NCI-H748 treated with DMSO at 0.1 percent for 48 hours (cell line): ENCODE results near the gene HIVEP3.
A peak's percentile ranks its signal among the peaks of the same experiment; 100 is the strongest.

Source experiments
- DNase-seq: peaks from one replicate; lab custom pipeline; 2025; lab: John Stamatoyannopoulos, UW

The HIVEP3 gene

GRCh38 chr1:41920658-41921057 lies 1.9 kb upstream of the HIVEP3 start:
- DNase-seq: no peak

- peak; percentile 100 for DNase-seq
These were observed 1.2 kb upstream of the HIVEP3 start for GRCh38 chr1:41919764-41920397.

- DNase-seq: peak; percentile 98
These were observed 409 bp upstream of the HIVEP3 start for GRCh38 chr1:41919131-41919530.

GRCh38 chr1:41917835-41918449 lies 780 bp downstream of the HIVEP3 start:
- DNase-seq: peak; percentile 99

GRCh38 chr1:41917076-41917475 lies 1.6 kb downstream of the HIVEP3 start:
- DNase-seq: no peak

GRCh38 chr1:41915786-41916571 lies 2.7 kb downstream of the HIVEP3 start:
- peak; percentile 89 for DNase-seq

GRCh38 chr1:41914516-41914915 lies 4.2 kb downstream of the HIVEP3 start:
- DNase-seq: peak; percentile 84

- DNase-seq: no peak
These were observed 5.7 kb downstream of the HIVEP3 start for GRCh38 chr1:41913014-41913413.

- DNase-seq: no peak
These were observed 10.3 kb downstream of the HIVEP3 start for GRCh38 chr1:41908288-41908895.

- no peak for DNase-seq
These were observed 11.3 kb downstream of the HIVEP3 start for GRCh38 chr1:41907446-41907845.

- DNase-seq: no peak
These were observed 11.8 kb downstream of the HIVEP3 start for GRCh38 chr1:41906943-41907342.

GRCh38 chr1:41905093-41905675 lies 13.5 kb downstream of the HIVEP3 start:
- no peak for DNase-seq

- DNase-seq: no peak
These were observed 16.1 kb downstream of the HIVEP3 start for GRCh38 chr1:41902664-41903063.

- DNase-seq: no peak
These were observed 16.6 kb downstream of the HIVEP3 start for GRCh38 chr1:41902159-41902577.

GRCh38 chr1:41901551-41901950 lies 17.2 kb downstream of the HIVEP3 start:
- no peak for DNase-seq

- no peak for DNase-seq
These were observed 17.9 kb downstream of the HIVEP3 start for GRCh38 chr1:41900603-41901444.

GRCh38 chr1:41898191-41898713 lies 20.5 kb downstream of the HIVEP3 start:
- DNase-seq: no peak

GRCh38 chr1:41895552-41895951 lies 23.2 kb downstream of the HIVEP3 start:
- no peak for DNase-seq

- DNase-seq: no peak
These were observed 23.8 kb downstream of the HIVEP3 start for GRCh38 chr1:41894808-41895483.

GRCh38 chr1:41894101-41894807 lies 24.5 kb downstream of the HIVEP3 start:
- DNase-seq: no peak
